Esophagus mucosa (tissue), 1 donor: ENCODE measurements around the gene CD83. TPM values are rescaled to one million over a fixed set of nuclear protein-coding genes. Genes with fewer than 3 reads are reported as not detected.

Source experiments
- ATAC-seq: fragments of 200-7000 bp; cut with Tn5 transposase; one replicate; pipeline ENCODE4 v1.9.1; 2020
- total RNA-seq: library from RNA; stranded (reverse); gene quantifications from one replicate; pipeline ENCODE4 v1.2.4, GENCODE V29; 2023
- donor health status: DM: yes; HTN: yes; CAD: no.

The CD83 gene
- total RNA-seq, 1 donor from 2014 or later, result 0.48 TPM

- ATAC-seq, result no peak
These were observed 25.3 kb upstream of the CD83 start for GRCh38 chr6:14092316-14092715.

GRCh38 chr6:14092838-14093789 is 24.5 kb upstream of the CD83 start:
- peak; percentile 31 for ATAC-seq

- ATAC-seq, result no peak
These were observed 22.9 kb upstream of the CD83 start for GRCh38 chr6:14094721-14095120.

GRCh38 chr6:14095437-14095836 is 22.1 kb upstream of the CD83 start:
- ATAC-seq, result peak; percentile 56

- no peak for ATAC-seq
These were observed 17.4 kb upstream of the CD83 start for GRCh38 chr6:14100138-14100537.

- ATAC-seq, result no peak
These were observed 16.6 kb upstream of the CD83 start for GRCh38 chr6:14100966-14101365.

GRCh38 chr6:14102383-14102782 is 15.2 kb upstream of the CD83 start:
- ATAC-seq, result no peak

- no peak for ATAC-seq
These were observed 12.0 kb upstream of the CD83 start for GRCh38 chr6:14105547-14105946.

- ATAC-seq, result no peak
These were observed 10.6 kb upstream of the CD83 start for GRCh38 chr6:14107000-14107399.

- ATAC-seq, result no peak
These were observed 9.7 kb upstream of the CD83 start for GRCh38 chr6:14107711-14108494.

- peak; percentile 43 for ATAC-seq
These were observed 8.8 kb upstream of the CD83 start for GRCh38 chr6:14108571-14109410.

- no peak for ATAC-seq
These were observed 8.2 kb upstream of the CD83 start for GRCh38 chr6:14109411-14109826.

- ATAC-seq, result no peak
These were observed 7.4 kb upstream of the CD83 start for GRCh38 chr6:14110001-14110818.

GRCh38 chr6:14113976-14114375 is 3.6 kb upstream of the CD83 start:
- no peak for ATAC-seq

- peak; percentile 30 for ATAC-seq
These were observed 493 bp downstream of the CD83 start for GRCh38 chr6:14118091-14118439.

- ATAC-seq, result no peak
These were observed 874 bp downstream of the CD83 start for GRCh38 chr6:14118446-14118845.

GRCh38 chr6:14119784-14120183 is 2.2 kb downstream of the CD83 start:
- ATAC-seq, result no peak

- no peak for ATAC-seq
These were observed 3.0 kb downstream of the CD83 start for GRCh38 chr6:14120546-14120945.

- ATAC-seq, result peak; percentile 19
These were observed 4.4 kb downstream of the CD83 start for GRCh38 chr6:14121936-14122344.

GRCh38 chr6:14123386-14124111 is 6.0 kb downstream of the CD83 start:
- no peak for ATAC-seq

GRCh38 chr6:14125346-14125745 is 7.8 kb downstream of the CD83 start:
- ATAC-seq, result no peak
